SJCRH30 (cell line): ENCODE results near the gene POLN. TPM values are rescaled to one million over a fixed set of nuclear protein-coding genes. Genes with fewer than 3 reads are reported as not detected.

ENCODE experiments used
- DNase-seq, 2 experiments: peaks; one replicate each; pipeline ENCODE4 v3.0.0-alpha.2; 2015 to 2020
- H3K27ac ChIP-seq: fragments of 250-450 bp; sonication (Bioruptor Pico); 2 replicates; pipeline ENCODE4 v1.5.1; 2020; ENCODE audit warnings: mild to moderate bottlenecking, moderate library complexity
- H3K27me3 ChIP-seq: fragments of 250-450 bp; sonication (Bioruptor Pico); 2 replicates; pipeline ENCODE4 v1.5.1; 2020; ENCODE audit warnings: mild to moderate bottlenecking, moderate library complexity
- H3K36me3 ChIP-seq: fragments of 250-450 bp; sonication (Bioruptor Pico); 2 replicates; pipeline ENCODE4 v1.5.1; 2020; ENCODE audit warnings: mild to moderate bottlenecking, moderate library complexity
- H3K4me1 ChIP-seq: fragments of 250-450 bp; sonication (Bioruptor Pico); 2 replicates; pipeline ENCODE4 v1.5.1; 2020; ENCODE audit warnings: mild to moderate bottlenecking, moderate library complexity
- H3K4me3 ChIP-seq: fragments of 250-450 bp; sonication (Bioruptor Pico); 2 replicates; pipeline ENCODE4 v1.5.1; 2020; ENCODE audit warnings: mild to moderate bottlenecking, moderate library complexity
- H3K9me3 ChIP-seq: fragments of 250-450 bp; sonication (Bioruptor Pico); replicated peaks from 2 replicates; pipeline ENCODE4 v1.5.1; 2020; ENCODE audit warnings: mild to moderate bottlenecking, moderate library complexity
- total RNA-seq: library from RNA; depleted of rRNA; stranded (reverse); fragments of >200 nt; shearing (Covaris generic); gene quantifications from 2 replicates; pipeline ENCODE4 v1.2.3, GENCODE V29; 2014

The POLN gene
- total RNA-seq, 1 experiment from 2014 or later, result 1.4 TPM

GRCh38 chr4:2261853-2262144 lies 19.9 kb upstream of the POLN start, which contains the start of gene MXD4:
TSS of gene MXD4 (minus strand) at chr4:2262109. CDS start at chr4:2261980, 129 bp downstream.
- H3K4me3 ChIP-seq, result peak within 1 kb of the TSS; percentile 68
- H3K4me1 ChIP-seq, result no peaks in the 10 kb centered on the region
- H3K27ac ChIP-seq, result peak within 1 kb of the TSS; percentile 20; the same call in 1 of the 2 replicates
- no peaks in the 10 kb centered on the region for H3K27me3 ChIP-seq
- H3K36me3 ChIP-seq, result no peaks in the 10 kb centered on the region
- no peaks in the 10 kb centered on the region for H3K9me3 ChIP-seq
- DNase-seq, result no peak

GRCh38 chr4:2261110-2261852 lies 19.4 kb upstream of the POLN start:
- no peaks in the 10 kb centered on the region for H3K9me3 ChIP-seq
- no peaks in the 10 kb centered on the region for H3K4me1 ChIP-seq
- no peak overlapping the region for H3K27ac ChIP-seq
- peak overlapping the region; percentile 68 for H3K4me3 ChIP-seq
- DNase-seq, result peak in 1 of 2 experiments; percentile 58
- H3K27me3 ChIP-seq, result no peaks in the 10 kb centered on the region
- no peaks in the 10 kb centered on the region for H3K36me3 ChIP-seq

GRCh38 chr4:2260344-2261109 lies 18.6 kb upstream of the POLN start:
- Histone ChIP-seq H3K4me3 (peak overlapping the region; percentile 68), H3K36me3 (no peaks in the 10 kb centered on the region), H3K9me3 (no peaks in the 10 kb centered on the region), H3K27me3 (no peaks in the 10 kb centered on the region), H3K27ac (no peak overlapping the region), H3K4me1 (no peaks in the 10 kb centered on the region)
- DNase-seq, result no peak

GRCh38 chr4:2259541-2260343 lies 17.8 kb upstream of the POLN start:
- Histone ChIP-seq H3K27ac (no peak overlapping the region), H3K4me1 (no peaks in the 10 kb centered on the region), H3K4me3 (no peak overlapping the region), H3K27me3 (no peaks in the 10 kb centered on the region), H3K9me3 (no peaks in the 10 kb centered on the region), H3K36me3 (no peaks in the 10 kb centered on the region)
- DNase-seq, result peak in 1 of 2 experiments; percentile 4

- no peaks in the 10 kb centered on the region for H3K27me3 ChIP-seq
- no peak overlapping the region for H3K27ac ChIP-seq
- H3K4me1 ChIP-seq, result no peaks in the 10 kb centered on the region
- H3K36me3 ChIP-seq, result no peaks in the 10 kb centered on the region
- no peaks in the 10 kb centered on the region for H3K9me3 ChIP-seq
- no peak overlapping the region for H3K4me3 ChIP-seq
- DNase-seq, result peak in 1 of 2 experiments; percentile 3
These were observed 17.2 kb upstream of the POLN start for GRCh38 chr4:2259036-2259540.

- no peaks in the 10 kb centered on the region for H3K4me1 ChIP-seq
- H3K9me3 ChIP-seq, result no peaks in the 10 kb centered on the region
- H3K36me3 ChIP-seq, result no peaks in the 10 kb centered on the region
- no peak for DNase-seq
- H3K27ac ChIP-seq, result no peak overlapping the region
- H3K4me3 ChIP-seq, result no peak overlapping the region
- H3K27me3 ChIP-seq, result no peaks in the 10 kb centered on the region
These were observed 16.4 kb upstream of the POLN start for GRCh38 chr4:2258091-2259035.

- Histone ChIP-seq H3K27ac (no peak overlapping the region), H3K4me3 (no peak overlapping the region), H3K27me3 (no peaks in the 10 kb centered on the region), H3K4me1 (no peaks in the 10 kb centered on the region), H3K36me3 (no peaks in the 10 kb centered on the region), H3K9me3 (no peaks in the 10 kb centered on the region)
- DNase-seq, result no peak
These were observed 15.6 kb upstream of the POLN start for GRCh38 chr4:2257361-2258081.

GRCh38 chr4:2256781-2257191 lies 14.9 kb upstream of the POLN start:
- Histone ChIP-seq H3K27ac (no peak overlapping the region), H3K27me3 (no peaks in the 10 kb centered on the region), H3K4me3 (no peak overlapping the region), H3K4me1 (no peaks in the 10 kb centered on the region), H3K9me3 (no peaks in the 10 kb centered on the region), H3K36me3 (no peaks in the 10 kb centered on the region)
- no peak for DNase-seq

GRCh38 chr4:2256156-2256731 lies 14.3 kb upstream of the POLN start:
- H3K27me3 ChIP-seq, result no peaks in the 10 kb centered on the region
- no peak overlapping the region for H3K27ac ChIP-seq
- no peaks in the 10 kb centered on the region for H3K36me3 ChIP-seq
- DNase-seq, result no peak
- no peak overlapping the region for H3K4me3 ChIP-seq
- no peaks in the 10 kb centered on the region for H3K4me1 ChIP-seq
- H3K9me3 ChIP-seq, result no peaks in the 10 kb centered on the region

GRCh38 chr4:2255501-2256155 lies 13.7 kb upstream of the POLN start:
- Histone ChIP-seq H3K4me3 (no peak overlapping the region), H3K36me3 (no peaks in the 10 kb centered on the region), H3K4me1 (no peaks in the 10 kb centered on the region), H3K27ac (no peak overlapping the region), H3K27me3 (no peaks in the 10 kb centered on the region), H3K9me3 (no peaks in the 10 kb centered on the region)
- DNase-seq, result peak in 1 of 2 experiments; percentile 3

GRCh38 chr4:2254665-2255500 lies 13.0 kb upstream of the POLN start:
- DNase-seq, result no peak
- Histone ChIP-seq H3K27ac (no peak overlapping the region), H3K36me3 (no peaks in the 10 kb centered on the region)

More at GRCh38 chr4:2254665-2255500, 13.0 kb upstream of the POLN start:
- Histone ChIP-seq H3K9me3 (no peaks in the 10 kb centered on the region), H3K4me1 (no peaks in the 10 kb centered on the region), H3K27me3 (no peaks in the 10 kb centered on the region), H3K4me3 (no peak overlapping the region)
